NAMALWA (cell line): Measurements from ENCODE around the gene IP6K2.
"Not testable (repeated sequence)": the region's sequence is repeated elsewhere in the genome, so short reads cannot be mapped to it uniquely, and the experiment has no call there.

Source experiments
- DNase-seq: peaks from one replicate; pipeline ENCODE4 v3.0.0-alpha.2; 2015; ENCODE audit warnings: low spot score

The IP6K2 gene

GRCh38 chr3:48725185-48725855 is 8.3 kb upstream of the IP6K2 start:
- not testable (repeated sequence) for DNase-seq

GRCh38 chr3:48723725-48724124 is 6.7 kb upstream of the IP6K2 start:
- DNase-seq = no peak

DNA sequence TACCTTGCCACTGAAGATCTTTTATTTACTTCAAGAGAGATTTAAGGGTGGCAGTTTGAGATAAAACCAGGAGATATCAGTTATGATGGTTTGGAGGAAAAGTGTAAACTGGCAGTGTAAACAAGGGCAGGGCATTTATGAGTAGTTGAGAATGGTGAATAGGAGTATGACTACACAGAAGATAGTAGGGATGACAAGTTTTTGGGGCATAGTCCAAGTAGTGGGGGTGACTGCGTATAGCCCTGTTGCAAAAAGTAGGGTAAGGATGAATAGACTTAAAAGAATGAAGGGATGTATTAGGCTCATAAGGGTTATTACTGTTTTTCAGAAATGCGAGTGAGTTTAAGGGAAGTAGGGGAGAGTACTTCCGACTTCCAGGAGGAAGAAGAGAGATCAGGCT is 6.3 kb upstream of the IP6K2 start:
- not testable (repeated sequence) for DNase-seq

GRCh38 chr3:48716508-48716981 is 476 bp downstream of the IP6K2 start:
- peak; percentile 18 for DNase-seq

GRCh38 chr3:48715174-48715800 is 1.7 kb downstream of the IP6K2 start:
- DNase-seq = no peak

DNA sequence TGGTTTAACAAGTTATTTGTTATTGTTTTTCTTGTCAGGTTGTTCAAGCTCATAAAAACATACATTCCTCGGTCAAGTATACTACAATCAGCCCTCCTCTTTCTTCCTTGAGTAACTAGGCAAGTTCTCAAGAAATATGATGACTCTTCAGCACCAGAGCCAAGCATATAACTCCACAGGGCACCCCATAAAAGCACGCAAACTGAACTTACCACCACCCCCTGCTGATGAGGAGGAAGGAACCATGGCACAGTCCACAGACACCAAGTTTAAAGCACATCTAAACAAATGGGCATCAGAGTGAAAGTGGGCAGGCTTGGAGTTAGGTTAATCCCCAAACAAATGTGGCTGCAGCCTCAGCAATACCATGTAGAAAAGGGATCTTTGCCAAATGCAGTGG is 5.3 kb downstream of the IP6K2 start:
- no peak for DNase-seq

GRCh38 chr3:48709051-48709461 is 8.0 kb downstream of the IP6K2 start:
- no peak for DNase-seq

- DNase-seq = no peak
Observed at GRCh38 chr3:48708481-48708889, 8.5 kb downstream of the IP6K2 start.

DNA sequence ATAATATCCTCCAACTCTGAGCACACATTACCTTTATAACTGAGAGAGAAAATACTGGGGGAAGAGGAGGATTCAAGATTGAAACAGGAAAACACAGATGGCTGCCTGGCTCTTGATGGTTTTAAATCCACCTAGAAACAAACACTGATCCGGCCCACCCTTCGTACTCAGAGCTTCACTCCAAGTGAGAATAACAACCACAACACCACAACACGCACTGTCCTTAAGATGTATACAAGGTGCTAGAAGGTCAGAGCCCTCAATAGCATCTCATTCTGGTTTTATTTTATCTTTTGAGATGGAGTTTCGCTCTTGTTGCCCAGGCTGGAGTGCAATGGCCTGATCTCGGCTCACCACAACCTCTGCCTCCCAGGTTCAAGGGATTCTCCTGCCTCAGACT is 9.9 kb downstream of the IP6K2 start:
- no peak for DNase-seq

DNA sequence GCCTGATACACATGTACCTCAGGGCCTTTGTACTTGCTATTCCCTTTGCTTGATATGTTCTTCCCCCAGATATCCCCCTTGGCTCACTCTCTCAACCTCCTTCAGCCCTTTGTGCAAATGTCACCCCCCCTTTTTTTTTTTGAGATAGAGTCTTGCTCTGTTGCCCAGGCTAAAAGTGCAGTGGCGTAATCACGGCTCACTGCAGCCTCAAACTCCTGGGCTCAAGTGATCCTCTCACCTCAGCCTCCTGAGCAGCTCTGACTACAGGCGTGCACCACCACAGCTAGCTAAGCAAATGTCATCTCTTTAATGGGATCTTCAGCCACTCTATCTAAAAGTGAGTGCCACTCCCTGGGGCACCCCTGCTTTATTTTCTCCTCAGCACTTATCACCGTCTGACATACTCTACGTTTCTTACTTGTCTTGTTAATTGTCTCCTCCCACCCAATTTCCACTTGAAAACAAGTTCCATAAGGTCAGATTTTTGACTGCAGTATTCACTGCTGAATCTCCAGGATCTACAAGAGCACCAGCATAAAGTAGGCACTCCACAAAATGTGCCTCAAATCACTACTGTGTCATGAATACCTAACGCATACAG is 14.6 kb downstream of the IP6K2 start:
- DNase-seq = no peak

DNA sequence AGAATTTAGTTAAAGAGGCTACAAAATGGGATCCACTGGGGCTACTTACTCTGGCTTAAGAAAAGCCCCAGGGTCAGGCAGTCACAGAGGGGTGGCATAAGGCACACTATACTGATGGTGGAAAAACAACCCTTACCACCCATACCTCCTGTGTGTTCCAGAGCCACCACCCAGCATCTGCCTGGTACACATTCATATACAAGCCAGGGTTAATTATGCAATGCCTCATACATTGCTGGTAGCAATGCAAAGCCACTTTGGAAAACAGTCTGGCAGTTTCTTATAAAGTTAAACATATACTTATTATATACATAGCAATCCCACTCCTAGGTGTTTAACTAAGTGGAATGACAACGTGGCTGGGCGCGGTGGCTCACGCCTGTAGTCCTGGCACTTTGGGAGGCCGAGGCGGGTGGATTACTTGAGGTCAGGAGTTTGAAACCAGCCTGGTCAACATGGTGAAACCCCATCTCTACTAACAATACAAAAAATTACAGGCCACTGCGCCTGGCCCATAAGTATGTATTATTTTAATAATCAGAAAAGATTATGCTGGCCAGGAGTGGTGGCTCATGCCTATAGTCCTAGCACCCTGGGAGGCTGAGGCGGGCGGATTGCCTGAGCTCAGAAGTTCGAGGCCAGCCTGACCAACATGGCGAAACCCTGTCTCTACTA is 16.2 kb downstream of the IP6K2 start:
- no peak for DNase-seq

GRCh38 chr3:48698891-48699290 is 18.1 kb downstream of the IP6K2 start:
- no peak for DNase-seq

DNA sequence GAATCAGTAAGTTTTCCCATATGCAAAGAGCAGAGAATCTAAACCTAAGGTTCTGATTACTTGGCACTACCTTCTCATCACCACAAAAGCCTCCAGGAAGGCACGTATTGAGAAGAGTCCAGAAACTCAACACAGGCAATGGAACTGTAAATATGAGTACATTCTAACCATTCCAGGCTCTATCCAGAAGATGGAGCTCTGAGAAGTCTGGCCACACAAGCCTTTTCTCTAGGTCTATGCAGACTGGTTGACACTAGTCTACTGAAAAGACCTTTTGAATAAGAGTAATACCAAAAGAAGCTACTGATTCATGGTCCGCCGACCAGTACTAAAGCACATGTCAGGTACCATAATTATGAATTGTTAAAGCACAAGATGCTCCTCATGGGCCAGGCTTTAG is 19.1 kb downstream of the IP6K2 start:
- DNase-seq = no peak

DNA sequence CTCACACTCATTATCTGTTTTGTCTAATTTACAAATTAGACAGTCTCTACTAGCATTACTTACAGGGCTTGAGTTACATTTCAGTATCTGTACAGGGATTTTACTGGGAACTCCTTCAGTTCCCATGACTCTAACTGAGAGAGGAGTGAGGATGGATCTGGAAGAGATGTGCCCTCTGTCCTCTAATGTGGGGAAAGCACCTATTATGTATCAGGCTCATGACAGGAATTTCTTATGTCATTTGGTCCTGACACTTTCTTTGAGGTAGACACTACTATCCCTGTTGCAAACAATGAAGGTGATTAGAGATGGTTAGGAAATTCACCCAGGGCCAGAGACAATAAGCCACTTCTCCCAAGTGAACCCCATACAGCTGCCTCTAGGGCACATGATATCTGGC is 20.4 kb downstream of the IP6K2 start:
- DNase-seq = no peak

GRCh38 chr3:48696156-48696555 is 20.9 kb downstream of the IP6K2 start:
- no peak for DNase-seq

DNA sequence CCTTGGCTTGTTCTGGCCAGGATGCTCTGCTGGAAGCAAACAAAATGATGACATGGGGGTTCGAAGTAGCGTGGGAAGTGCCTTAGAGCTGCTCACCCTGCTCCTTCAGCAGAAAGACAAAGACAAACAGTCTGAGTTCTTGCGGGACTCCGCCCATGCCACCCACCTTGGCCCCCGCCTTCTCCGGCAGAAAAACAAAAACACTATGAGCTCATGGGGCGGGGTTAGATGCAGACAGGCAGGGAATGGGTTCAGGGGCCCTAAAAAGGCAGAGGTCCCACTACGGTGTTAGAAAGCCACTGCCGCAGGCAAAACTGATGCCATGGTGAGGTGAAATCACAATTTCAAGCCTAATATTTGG is 21.6 kb downstream of the IP6K2 start:
- no peak for DNase-seq

DNA sequence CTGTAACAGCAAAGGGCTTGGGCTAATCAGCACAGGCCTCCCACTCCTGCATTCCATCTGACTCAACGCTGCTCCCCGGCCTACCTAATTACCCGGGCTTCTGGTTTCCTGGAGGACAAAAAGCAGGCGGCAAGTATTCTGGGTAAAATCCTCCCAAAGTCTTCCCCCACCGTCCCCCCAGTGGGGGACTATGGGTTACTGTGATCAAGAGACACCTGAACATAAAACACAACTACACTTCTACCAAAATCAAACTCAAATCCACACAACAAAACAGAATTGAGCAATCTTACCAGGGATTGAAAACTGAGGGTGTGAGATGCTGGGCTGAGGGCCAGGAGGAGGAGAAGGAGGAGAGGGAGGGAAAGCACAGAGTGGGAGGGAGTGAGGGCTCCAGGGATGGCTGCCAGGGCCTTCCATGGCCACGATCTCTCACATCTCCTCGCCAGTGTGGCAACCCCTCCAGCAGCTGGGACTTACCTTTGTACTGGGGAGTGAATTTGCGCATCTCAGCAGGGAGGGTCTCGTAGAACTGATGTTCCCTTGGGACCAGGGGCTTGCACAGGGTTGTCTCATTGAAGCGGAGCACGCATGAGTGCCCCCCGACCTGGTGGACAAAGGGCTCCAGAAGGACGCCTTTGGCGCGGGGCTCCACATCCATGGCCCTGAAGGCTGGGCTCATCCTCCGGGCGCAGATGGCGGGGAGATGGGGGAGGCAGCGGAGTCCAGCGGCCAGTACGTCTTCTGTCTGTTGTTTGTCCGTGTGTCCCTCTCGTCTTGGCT is 22.2 kb downstream of the IP6K2 start:
- DNase-seq = no peak

- DNase-seq = no peak
Observed at GRCh38 chr3:48693826-48694225, 23.2 kb downstream of the IP6K2 start.

- DNase-seq = no peak
Observed at GRCh38 chr3:48692551-48692950, 24.5 kb downstream of the IP6K2 start.

DNA sequence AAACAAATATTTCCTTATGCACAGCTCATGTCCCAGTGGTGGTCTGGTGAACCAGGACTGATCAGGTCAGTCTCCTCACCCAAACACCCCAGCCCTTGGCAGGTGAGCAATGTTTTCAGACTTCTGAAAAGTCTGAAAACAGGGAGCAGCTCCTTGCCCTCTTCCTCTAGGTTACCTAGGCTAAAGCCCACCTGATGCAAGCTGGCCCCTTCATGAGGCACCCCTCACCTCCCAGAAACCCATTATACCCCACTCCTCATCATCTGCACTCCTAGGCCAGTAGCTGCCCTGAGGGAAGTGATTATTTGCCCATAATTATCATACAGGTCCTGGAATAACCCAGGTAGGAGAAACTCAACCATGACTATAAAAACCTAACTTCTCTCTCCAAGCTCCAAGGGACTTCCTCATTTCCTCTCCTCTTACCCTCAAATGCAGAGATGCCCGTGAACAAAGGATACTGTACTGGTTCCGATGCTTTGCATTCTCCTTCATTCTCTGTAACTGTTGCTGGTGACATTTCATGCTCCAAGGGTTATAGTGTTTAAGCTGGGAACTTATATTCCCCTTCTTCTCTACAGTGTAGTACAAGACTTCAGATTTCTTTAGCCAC is 26.1 kb downstream of the IP6K2 start:
- DNase-seq = no peak

DNA sequence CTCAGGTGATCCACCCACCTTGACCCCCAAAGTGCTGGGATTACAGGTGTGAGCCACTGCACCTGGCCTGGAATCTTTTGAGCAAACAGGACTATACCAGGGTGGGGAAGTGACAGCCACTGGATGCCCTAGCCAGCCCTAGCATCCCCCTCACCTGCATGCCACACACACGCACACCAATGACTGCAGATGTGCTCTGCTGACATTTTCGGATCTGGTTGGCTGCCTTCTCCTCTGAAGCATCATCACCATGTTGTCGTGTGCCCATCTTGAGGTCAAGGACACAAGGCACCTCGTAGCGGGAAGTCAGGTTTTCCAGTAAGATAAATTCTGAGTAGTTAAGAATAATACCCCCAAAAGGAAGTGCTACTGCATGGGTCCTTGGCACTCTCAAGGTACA is 27.6 kb downstream of the IP6K2 start:
- no peak for DNase-seq

GRCh38 chr3:48688737-48689075 is 28.3 kb downstream of the IP6K2 start:
- no peak for DNase-seq
